AG04449 (cell line): Measurements from ENCODE around the gene H3-3A.
"Not testable (repeated sequence)": the region's sequence is repeated elsewhere in the genome, so short reads cannot be mapped to it uniquely, and the experiment has no call there.

ENCODE experiments used
- CTCF ChIA-PET: fragments of 350-600 bp; formaldehyde crosslinking; extraction: SDS; loops from one replicate; lab custom pipeline; 2021; ENCODE audit warnings: antibody characterized with exemption; lab: Yijun Ruan, JAX
- POLR2A ChIA-PET: fragments of 400-600, 350-600 bp; formaldehyde crosslinking; extraction: SDS; loops from one replicate; lab custom pipeline; 2020; ENCODE audit warnings: antibody characterized with exemption, inconsistent platforms; lab: Yijun Ruan, JAX
- DNase-seq: peaks from one replicate; pipeline ENCODE4 v3.0.0-alpha.2; 2010; ENCODE audit warnings: low read depth, low spot score
- H3K4me3 ChIP-seq: 2 replicates; pipeline ENCODE4 v1.5.1; 2011; ENCODE audit warnings: low read depth, mild to moderate bottlenecking, control low read depth, low read length
- TF ChIP-seq, protein P1 (sequence below): IDR thresholded peaks from one replicate; pipeline ENCODE4 v1.5.1; 2011; ENCODE audit warnings: mild to moderate bottlenecking, moderate library complexity, low read length, control low read depth, inconsistent platforms; ENCODE audit not compliant: insufficient read depth; ENCODE audit errors: missing control alignments

H3-3A gene

DNA sequence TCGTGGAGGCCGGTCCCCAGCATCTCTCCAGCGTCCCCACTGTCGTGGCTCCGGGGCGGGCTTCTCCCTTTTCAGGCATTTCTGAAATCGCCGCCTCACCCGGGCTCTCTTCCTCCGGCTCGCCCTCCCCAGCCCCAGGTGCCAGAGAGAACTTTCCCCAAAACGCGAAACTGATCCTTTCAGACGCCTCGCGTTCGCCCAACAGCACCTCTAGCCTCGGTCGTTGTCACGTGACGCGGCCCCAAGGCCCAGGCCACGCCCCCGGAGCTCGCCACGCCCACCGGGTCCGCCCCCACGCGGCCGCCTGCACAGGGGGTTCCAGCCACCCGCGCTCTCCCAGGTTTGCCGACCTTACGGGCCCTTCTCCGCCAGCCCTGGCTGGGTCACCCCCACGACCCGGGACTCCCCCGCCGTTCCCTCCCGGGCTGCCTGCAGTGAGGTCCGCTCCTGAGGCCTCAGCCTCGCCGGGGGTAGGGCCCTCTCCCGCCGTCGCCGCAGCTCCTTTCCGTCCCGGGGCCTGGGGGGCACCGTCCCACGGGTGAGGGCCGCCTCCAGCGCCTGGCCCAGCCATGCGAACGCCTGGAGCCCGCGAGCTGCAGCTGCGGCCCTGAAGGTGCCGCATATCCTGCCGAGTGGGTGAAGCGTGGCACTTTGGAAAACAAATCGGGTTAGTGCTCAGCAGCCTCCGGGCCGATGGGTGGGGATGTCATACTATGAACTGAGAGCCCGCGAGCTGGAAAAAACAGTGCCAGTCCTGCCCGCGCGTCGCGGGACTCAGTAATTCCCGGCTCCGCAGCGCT is 21.0 kb downstream of the H3-3A start:
- H3K4me3 ChIP-seq = peak overlapping the region; percentile 74
- TF ChIP-seq, protein P1, sequence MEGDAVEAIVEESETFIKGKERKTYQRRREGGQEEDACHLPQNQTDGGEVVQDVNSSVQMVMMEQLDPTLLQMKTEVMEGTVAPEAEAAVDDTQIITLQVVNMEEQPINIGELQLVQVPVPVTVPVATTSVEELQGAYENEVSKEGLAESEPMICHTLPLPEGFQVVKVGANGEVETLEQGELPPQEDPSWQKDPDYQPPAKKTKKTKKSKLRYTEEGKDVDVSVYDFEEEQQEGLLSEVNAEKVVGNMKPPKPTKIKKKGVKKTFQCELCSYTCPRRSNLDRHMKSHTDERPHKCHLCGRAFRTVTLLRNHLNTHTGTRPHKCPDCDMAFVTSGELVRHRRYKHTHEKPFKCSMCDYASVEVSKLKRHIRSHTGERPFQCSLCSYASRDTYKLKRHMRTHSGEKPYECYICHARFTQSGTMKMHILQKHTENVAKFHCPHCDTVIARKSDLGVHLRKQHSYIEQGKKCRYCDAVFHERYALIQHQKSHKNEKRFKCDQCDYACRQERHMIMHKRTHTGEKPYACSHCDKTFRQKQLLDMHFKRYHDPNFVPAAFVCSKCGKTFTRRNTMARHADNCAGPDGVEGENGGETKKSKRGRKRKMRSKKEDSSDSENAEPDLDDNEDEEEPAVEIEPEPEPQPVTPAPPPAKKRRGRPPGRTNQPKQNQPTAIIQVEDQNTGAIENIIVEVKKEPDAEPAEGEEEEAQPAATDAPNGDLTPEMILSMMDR = peak; percentile 9
- POLR2A ChIA-PET = interaction anchor here (0.5 to 2.6 kb wide), 6 partner anchors 9 to 39 kb away, joined by 3 to 11 read pairs (median 5); partner anchors contain the start of gene H3-3A
- CTCF ChIA-PET = interaction anchor here (1.0 to 12.5 kb wide), 8 partner anchors 10 to 114 kb away, joined by 3 to 151 read pairs (median 6); no protein-coding TSS in a partner anchor
- DNase-seq = no peak

DNA sequence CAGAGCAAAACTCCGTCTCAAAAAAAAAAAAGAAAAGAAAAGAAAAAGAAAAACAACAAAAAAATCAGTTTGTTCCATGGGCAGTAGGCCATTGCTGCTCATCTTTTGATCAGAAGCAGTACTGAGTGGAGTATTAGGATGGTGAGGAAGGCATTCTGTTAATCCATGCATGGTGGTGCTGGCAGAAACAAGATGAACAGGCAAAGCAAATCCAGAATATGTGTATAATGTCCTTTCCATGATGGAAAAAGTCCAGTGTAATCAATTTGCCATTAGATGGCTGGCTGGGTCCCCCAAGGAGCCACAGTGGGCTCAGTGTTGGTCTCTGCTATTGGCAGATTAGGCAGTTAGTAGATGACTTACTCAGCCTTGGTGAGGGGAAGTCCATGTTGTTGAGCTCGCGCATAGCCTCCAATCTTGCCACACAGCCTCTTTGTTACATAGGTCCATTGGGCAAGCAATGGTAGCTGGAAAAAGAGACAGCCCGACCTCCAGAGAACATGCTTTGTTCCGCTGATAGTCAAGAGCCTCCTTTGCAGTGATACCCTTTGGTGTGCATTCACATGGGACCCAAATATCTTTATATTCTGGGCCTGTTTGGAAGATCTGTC is 23.3 kb downstream of the H3-3A start:
- TF ChIP-seq, protein P1 = no peak
- no peak for DNase-seq
- POLR2A ChIA-PET = no interaction called here
- CTCF ChIA-PET = interaction anchor here (0.6 kb wide), 1 partner anchor 17 kb away, joined by 3 read pairs; no protein-coding TSS in a partner anchor
- no peak overlapping the region for H3K4me3 ChIP-seq

DNA sequence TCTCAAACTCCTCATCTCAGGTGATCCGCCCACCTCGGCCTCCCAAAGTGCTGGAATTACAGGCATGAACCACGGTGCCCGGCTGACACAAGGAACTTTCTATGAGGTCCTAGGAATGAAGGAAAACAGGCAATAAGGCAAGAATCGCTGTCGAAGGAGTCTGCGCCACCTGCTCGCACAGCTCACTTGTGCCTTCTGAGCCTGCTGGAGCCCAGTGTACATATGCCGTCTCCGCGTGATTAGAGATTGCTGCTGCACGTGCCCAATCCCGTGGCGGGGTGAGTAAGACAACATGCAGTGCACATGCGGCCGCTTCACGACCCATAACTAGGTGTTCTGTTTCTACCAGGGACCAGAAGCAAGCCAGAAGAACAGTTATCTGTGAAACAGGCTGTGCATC is 24.3 kb downstream of the H3-3A start:
- no peak overlapping the region for H3K4me3 ChIP-seq
- ChIA-PET CTCF (interaction anchor here (1.9 kb wide), 1 partner anchor 22 kb away, joined by 8 read pairs; no protein-coding TSS in a partner anchor), POLR2A (no interaction called here)
- TF ChIP-seq, protein P1 = no peak
- no peak for DNase-seq

DNA sequence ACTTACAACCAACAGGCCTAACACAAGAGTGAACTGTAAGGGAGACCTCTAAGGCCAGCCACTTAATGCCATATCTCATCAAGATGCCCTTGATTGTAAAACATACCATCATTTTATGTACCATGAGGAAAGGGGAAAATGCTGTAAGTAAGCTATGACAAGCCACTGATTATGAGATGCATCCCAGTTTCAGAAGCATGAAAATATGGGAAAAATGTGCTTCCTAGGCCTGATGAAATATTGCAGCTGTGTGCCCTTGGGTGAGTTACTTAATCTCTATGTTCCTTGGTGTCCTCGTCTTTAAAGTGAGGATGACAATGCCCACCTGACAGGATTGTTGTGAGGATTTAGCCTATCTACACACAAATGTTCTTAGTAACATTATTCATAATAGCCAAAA is 28.9 kb downstream of the H3-3A start:
- ChIA-PET POLR2A (no interaction called here), CTCF (interaction anchor here (0.8 kb wide), 1 partner anchor 27 kb away, joined by 4 read pairs; no protein-coding TSS in a partner anchor)
- no peak overlapping the region for H3K4me3 ChIP-seq
- no peak for DNase-seq
- TF ChIP-seq, protein P1 = no peak

DNA sequence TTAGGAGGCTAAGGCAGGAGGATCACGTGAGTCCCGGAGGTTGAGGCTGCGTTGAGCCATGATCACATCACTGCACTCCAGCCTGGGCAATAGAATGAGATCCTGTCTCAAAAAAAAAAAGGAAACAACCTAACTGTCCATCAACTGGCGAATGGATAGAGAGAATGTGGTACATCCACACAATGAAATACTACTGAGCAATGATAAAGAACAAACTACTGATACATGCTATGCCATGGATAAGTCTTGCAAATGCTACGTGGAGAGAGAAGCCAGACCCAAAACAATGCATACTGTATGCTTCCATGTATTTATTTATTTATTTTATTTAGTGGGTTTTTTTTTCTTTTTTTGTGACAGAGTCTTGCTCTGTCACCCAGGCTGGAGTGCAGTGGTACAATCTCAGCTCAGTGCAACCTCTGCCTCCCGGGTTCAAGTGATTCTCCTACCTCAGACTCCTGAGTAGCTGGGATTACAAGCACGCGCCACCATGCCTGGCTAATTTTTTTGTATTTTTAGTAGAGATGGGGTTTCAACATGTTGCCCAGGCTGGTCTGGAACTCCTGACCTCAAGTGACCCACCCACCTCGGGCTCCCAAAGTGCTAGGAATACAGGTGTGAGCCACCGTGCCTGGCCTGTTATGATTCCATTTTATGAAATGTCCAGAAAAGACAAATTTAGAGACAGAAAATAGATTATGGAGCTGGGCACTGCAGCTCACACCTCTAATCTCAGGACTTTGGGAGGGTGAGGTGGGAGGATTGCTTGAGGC is 29.7 kb downstream of the H3-3A start:
- ChIA-PET CTCF (interaction anchor here (1.1 to 1.9 kb wide), 3 partner anchors 17 to 34 kb away, joined by 4 to 11 read pairs (median 5); no protein-coding TSS in a partner anchor), POLR2A (interaction anchor here (1.0 to 1.6 kb wide), 2 partner anchors 9 to 16 kb away, joined by 4 to 7 read pairs; no protein-coding TSS in a partner anchor)

DNA sequence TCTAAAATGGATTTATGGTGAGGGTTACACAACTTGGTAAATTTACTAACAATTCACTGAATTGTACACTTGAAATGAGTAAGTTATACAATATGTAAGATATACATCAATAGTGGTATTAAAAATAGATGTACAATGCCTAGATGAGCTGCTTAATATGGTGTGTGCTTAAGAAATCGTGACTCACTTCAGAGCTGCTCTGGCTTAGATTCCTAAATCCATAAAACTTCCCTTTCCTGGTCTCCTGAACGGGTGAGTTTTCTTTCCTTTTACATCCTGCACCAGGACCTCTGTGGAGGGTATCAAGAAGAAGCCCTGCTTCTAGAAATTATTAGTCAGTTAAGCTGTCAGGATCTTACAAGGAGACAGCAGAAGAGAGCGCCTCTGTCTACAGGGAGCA is 30.4 kb downstream of the H3-3A start:
- POLR2A ChIA-PET = interaction anchor here (1.0 to 1.6 kb wide), 2 partner anchors 9 to 15 kb away, joined by 4 to 7 read pairs; no protein-coding TSS in a partner anchor

More for the DNA sequence above, 29.7 kb downstream of the H3-3A start:
- not testable (repeated sequence) for DNase-seq, H3K4me3 ChIP-seq

More for the DNA sequence above, 30.4 kb downstream of the H3-3A start:
- TF ChIP-seq, protein P1 = no peak
- CTCF ChIA-PET = interaction anchor here (1.1 to 2.2 kb wide), 5 partner anchors 9 to 33 kb away, joined by 4 to 12 read pairs (median 11); no protein-coding TSS in a partner anchor
- no peak overlapping the region for H3K4me3 ChIP-seq
- no peak for DNase-seq
